NCI-H2227 (cell line): Measurements from ENCODE around the gene RYR1.
A peak's percentile ranks its signal among the peaks of the same experiment; 100 is the strongest.
"Not testable (repeated sequence)": the region's sequence is repeated elsewhere in the genome, so short reads cannot be mapped to it uniquely, and the experiment has no call there.

Experiments
- DNase-seq: peaks from one replicate; lab custom pipeline; 2025; ENCODE audit not compliant: unreplicated experiment; lab: John Stamatoyannopoulos, UW

RYR1 gene

GRCh38 chr19:38537071-38537936 is 103.8 kb downstream of the RYR1 start:
- DNase-seq: no peak

- DNase-seq: no peak
Observed at GRCh38 chr19:38538386-38538785, 104.9 kb downstream of the RYR1 start.

- no peak for DNase-seq
Observed at GRCh38 chr19:38538793-38539528, 105.5 kb downstream of the RYR1 start.

GRCh38 chr19:38539751-38540150 is 106.3 kb downstream of the RYR1 start:
- no peak for DNase-seq

- no peak for DNase-seq
Observed at GRCh38 chr19:38542040-38542439, 108.5 kb downstream of the RYR1 start.

- DNase-seq: no peak
Observed at GRCh38 chr19:38543286-38543806, 109.9 kb downstream of the RYR1 start.

- DNase-seq: peak; percentile 100
Observed at GRCh38 chr19:38543807-38544568, 110.5 kb downstream of the RYR1 start.

- DNase-seq: peak; percentile 73
Observed at GRCh38 chr19:38544569-38545315, 111.3 kb downstream of the RYR1 start.

- DNase-seq: no peak
Observed at GRCh38 chr19:38545596-38545995, 112.1 kb downstream of the RYR1 start.

- DNase-seq: no peak
Observed at GRCh38 chr19:38547421-38547820, 113.9 kb downstream of the RYR1 start.

- DNase-seq: no peak
Observed at GRCh38 chr19:38549061-38549460, 115.6 kb downstream of the RYR1 start.

- DNase-seq: no peak
Observed at GRCh38 chr19:38549942-38550341, 116.5 kb downstream of the RYR1 start.

GRCh38 chr19:38550376-38550775 is 116.9 kb downstream of the RYR1 start:
- DNase-seq: no peak

GRCh38 chr19:38551450-38551813 is 117.9 kb downstream of the RYR1 start:
- DNase-seq: no peak

- not testable (repeated sequence) for DNase-seq
Observed at GRCh38 chr19:38553239-38553638, 119.7 kb downstream of the RYR1 start.

- no peak for DNase-seq
Observed at GRCh38 chr19:38554676-38555141, 121.2 kb downstream of the RYR1 start.

- DNase-seq: no peak
Observed at GRCh38 chr19:38555200-38555599, 121.7 kb downstream of the RYR1 start.

- DNase-seq: no peak
Observed at GRCh38 chr19:38556521-38557174, 123.2 kb downstream of the RYR1 start.

GRCh38 chr19:38557205-38557799 is 123.8 kb downstream of the RYR1 start:
- no peak for DNase-seq

GRCh38 chr19:38558933-38559332 is 125.4 kb downstream of the RYR1 start:
- not testable (repeated sequence) for DNase-seq
